ENCODE measurements around the gene RAVER2.

Gene RAVER2

DNA sequence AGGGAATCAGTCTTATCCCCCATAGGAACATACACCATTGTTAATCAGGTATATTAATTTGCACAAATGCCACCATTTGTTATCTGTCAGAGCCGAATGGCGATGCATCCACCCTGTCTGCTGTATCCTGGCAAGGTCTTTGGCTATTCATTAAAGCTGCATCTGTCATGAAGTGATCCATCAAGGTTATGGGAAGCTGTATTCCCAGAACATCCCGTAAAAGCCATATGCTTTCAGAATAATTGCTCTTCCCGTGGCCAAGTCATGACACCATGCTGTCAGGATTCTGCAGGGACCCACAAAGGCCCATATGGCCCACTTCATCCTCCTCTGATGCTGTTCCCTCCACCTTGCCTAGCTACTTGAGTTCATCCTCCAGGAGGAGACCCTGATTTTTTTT lies 103.9 kb downstream of the RAVER2 start:
- TF ChIP-seq TAF1 (IDR thresholded peaks at IDR 0.05; ENCODE audit: low read depth, low read length) (no peak), POLR2A (IDR thresholded peaks at IDR 0.05; ENCODE audit: low read depth, low read length) (no peak), PAX5 (IDR thresholded peaks at IDR 0.05; ENCODE audit: insufficient read depth, low read length, severe bottlenecking) (no peak), POLR2AphosphoS5 (IDR thresholded peaks at IDR 0.05; ENCODE audit: low read depth, low read length) (no peak), SPI1 (IDR thresholded peaks at IDR 0.05; ENCODE audit: low read depth, low read length) (no peak), POU2F2 (IDR thresholded peaks at IDR 0.05; ENCODE audit: low read depth, low read length) (no peak)
- no peak for FAIRE-seq
- DNase-seq (ENCODE audit: insufficient read length, low spot score): no peak

DNA sequence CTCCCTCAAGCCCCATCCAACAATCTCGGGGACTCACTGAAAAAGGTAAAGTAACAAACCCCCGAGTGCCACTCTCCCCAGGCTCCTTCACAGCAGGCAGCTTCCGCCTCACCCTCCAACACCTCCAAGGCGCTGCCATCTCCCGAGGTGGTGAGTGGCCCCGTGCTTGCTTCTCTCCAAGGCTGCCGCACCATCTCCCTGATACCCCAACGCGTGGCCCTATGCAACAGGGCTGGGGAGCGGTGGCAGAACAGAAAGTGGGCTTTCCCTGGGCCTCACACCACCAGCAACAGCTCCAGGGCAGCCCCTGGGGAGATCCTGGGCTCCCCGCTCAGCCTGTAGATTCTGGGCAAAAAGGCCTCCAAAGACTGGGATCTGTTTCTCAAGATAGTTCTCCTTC lies 105.1 kb downstream of the RAVER2 start:
- no peak for DNase-seq (ENCODE audit: insufficient read length, low spot score)

DNA sequence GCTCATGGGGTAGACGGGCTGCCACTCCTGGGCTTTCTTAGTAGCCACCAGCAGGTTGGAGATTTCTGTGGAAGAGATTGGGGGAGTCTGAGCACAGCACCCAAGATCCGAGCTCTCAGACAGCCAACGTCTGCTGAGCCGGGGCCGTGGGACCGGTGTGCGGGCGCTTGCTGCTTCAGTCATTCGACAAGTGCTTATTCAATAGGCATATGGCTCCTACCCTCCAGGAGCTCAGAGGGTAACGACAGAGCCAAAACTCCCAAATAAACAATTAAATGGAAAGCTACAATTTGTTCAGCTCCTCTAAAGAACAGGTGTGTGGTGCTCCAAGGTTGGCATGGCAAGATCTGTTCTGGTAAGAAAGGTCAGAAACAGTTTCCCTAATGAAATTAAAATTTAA lies 106.0 kb downstream of the RAVER2 start:
- FAIRE-seq (no peak), DNase-seq (ENCODE audit: insufficient read length, low spot score) (no peak)
- TF ChIP-seq SPI1 (IDR thresholded peaks at IDR 0.05; ENCODE audit: low read depth, low read length) (no peak), POU2F2 (IDR thresholded peaks at IDR 0.05; ENCODE audit: low read depth, low read length) (no peak), POLR2A (IDR thresholded peaks at IDR 0.05; ENCODE audit: low read depth, low read length) (no peak), TAF1 (IDR thresholded peaks at IDR 0.05; ENCODE audit: low read depth, low read length) (no peak), POLR2AphosphoS5 (IDR thresholded peaks at IDR 0.05; ENCODE audit: low read depth, low read length) (no peak), PAX5 (IDR thresholded peaks at IDR 0.05; ENCODE audit: insufficient read depth, low read length, severe bottlenecking) (no peak)

More for the DNA sequence above, 105.1 kb downstream of the RAVER2 start:
- no peak for FAIRE-seq
- no peak for TF ChIP-seq POLR2AphosphoS5 (IDR thresholded peaks at IDR 0.05; ENCODE audit: low read depth, low read length)
- TF ChIP-seq SPI1 (IDR thresholded peaks at IDR 0.05; ENCODE audit: low read depth, low read length): no peak
- TF ChIP-seq POLR2A (IDR thresholded peaks at IDR 0.05; ENCODE audit: low read depth, low read length): no peak
- no peak for TF ChIP-seq TAF1 (IDR thresholded peaks at IDR 0.05; ENCODE audit: low read depth, low read length)
- no peak for TF ChIP-seq POU2F2 (IDR thresholded peaks at IDR 0.05; ENCODE audit: low read depth, low read length)
- TF ChIP-seq PAX5 (IDR thresholded peaks at IDR 0.05; ENCODE audit: insufficient read depth, low read length, severe bottlenecking): no peak

DNA sequence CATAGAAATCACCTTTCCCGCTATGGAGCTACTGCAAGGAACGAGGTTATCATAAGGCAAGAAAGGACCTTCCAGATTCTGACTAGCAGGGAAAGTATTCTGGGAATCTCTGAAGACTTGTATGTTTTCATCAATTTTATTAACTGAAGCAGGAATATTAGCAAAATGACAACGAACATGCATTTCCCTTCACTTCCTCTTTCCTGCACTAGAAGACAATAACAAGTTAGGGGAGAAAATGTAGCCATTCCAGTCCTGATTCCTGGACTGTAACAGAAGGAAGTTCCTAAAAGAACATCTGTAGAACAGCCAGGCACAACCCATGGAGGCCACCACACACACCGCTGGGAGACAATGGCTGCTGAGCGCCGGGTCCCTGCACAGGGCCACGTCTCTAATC lies 106.8 kb downstream of the RAVER2 start:
- TF ChIP-seq POU2F2 (IDR thresholded peaks at IDR 0.05; ENCODE audit: low read depth, low read length) (no peak), POLR2A (IDR thresholded peaks at IDR 0.05; ENCODE audit: low read depth, low read length) (no peak), SPI1 (IDR thresholded peaks at IDR 0.05; ENCODE audit: low read depth, low read length) (peak; percentile 63), POLR2AphosphoS5 (IDR thresholded peaks at IDR 0.05; ENCODE audit: low read depth, low read length) (no peak), TAF1 (IDR thresholded peaks at IDR 0.05; ENCODE audit: low read depth, low read length) (no peak), PAX5 (IDR thresholded peaks at IDR 0.05; ENCODE audit: insufficient read depth, low read length, severe bottlenecking) (no peak)
- no peak for FAIRE-seq
- no peak for DNase-seq (ENCODE audit: insufficient read length, low spot score)

DNA sequence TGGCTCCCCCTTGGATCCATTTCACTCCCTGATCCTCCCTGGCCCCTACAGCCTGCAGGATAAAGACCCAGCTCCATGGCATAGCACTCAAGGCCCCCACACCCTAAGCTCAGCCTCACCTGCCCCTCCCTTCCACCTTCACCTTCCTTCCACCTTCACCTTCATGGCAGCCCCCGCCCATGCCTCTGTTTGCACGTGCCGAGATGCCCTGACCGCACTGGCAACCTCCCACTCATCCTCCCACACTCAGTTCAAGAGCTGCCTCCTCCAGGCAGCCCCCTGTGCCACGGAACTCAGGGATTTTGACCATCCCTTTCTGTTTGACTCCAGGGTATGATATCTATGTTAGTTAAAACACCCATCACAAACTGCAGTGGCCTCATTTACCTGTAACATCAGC lies 109.8 kb downstream of the RAVER2 start:
- no peak for FAIRE-seq
- no peak for TF ChIP-seq POLR2A (IDR thresholded peaks at IDR 0.05; ENCODE audit: low read depth, low read length)
- TF ChIP-seq POU2F2 (IDR thresholded peaks at IDR 0.05; ENCODE audit: low read depth, low read length): no peak
- no peak for DNase-seq (ENCODE audit: insufficient read length, low spot score)

DNA sequence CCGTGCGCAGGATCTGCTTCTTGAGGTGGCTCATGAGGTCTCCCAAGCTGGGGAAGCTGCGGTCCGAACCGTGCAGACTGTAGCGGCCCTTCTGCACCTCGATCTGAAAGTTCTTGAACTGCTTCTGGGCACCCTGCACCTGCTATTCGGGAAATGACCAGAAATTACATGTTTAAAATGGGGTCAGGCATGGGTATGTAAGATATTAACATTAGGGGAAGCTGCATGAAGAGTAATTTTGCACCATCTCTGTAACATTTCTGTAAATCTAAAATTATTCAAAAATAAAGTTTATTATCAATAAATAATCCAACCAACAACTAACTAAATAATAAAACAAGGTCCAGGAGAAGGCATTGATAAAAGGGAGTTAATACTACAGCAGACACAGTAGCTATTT lies 110.7 kb downstream of the RAVER2 start:
- peak; percentile 13 for FAIRE-seq
- DNase-seq (ENCODE audit: insufficient read length, low spot score): no peak
- TF ChIP-seq TAF1 (IDR thresholded peaks at IDR 0.05; ENCODE audit: low read depth, low read length) (no peak), SPI1 (IDR thresholded peaks at IDR 0.05; ENCODE audit: low read depth, low read length) (no peak), POU2F2 (IDR thresholded peaks at IDR 0.05; ENCODE audit: low read depth, low read length) (no peak), POLR2AphosphoS5 (IDR thresholded peaks at IDR 0.05; ENCODE audit: low read depth, low read length) (no peak), POLR2A (IDR thresholded peaks at IDR 0.05; ENCODE audit: low read depth, low read length) (no peak), PAX5 (IDR thresholded peaks at IDR 0.05; ENCODE audit: insufficient read depth, low read length, severe bottlenecking) (no peak)

DNA sequence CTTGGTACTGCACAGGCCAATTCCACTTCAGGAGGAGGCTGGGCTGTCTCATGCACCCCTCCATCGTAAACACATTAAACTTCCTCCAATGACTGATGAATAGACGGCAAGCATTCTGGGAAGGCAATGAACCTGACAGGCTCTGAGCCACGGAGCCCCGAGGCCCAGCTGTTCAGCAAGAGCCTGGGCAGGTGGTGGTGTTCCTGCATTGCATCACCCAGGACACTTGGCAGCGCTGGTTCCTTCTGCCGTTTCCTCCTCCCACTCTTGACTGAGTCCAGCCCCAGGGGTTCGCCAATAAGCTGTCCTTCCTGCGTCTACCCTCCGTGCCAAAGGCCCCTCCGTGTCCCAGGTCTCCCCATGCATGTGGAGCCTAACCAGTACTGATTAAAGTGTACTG lies 111.7 kb downstream of the RAVER2 start:
- TF ChIP-seq PAX5 (IDR thresholded peaks at IDR 0.05; ENCODE audit: insufficient read depth, low read length, severe bottlenecking): no peak
- no peak for TF ChIP-seq POU2F2 (IDR thresholded peaks at IDR 0.05; ENCODE audit: low read depth, low read length)
- no peak for TF ChIP-seq POLR2AphosphoS5 (IDR thresholded peaks at IDR 0.05; ENCODE audit: low read depth, low read length)
- no peak for TF ChIP-seq TAF1 (IDR thresholded peaks at IDR 0.05; ENCODE audit: low read depth, low read length)
- TF ChIP-seq SPI1 (IDR thresholded peaks at IDR 0.05; ENCODE audit: low read depth, low read length): no peak
- DNase-seq (ENCODE audit: insufficient read length, low spot score): no peak
- FAIRE-seq: no peak

DNA sequence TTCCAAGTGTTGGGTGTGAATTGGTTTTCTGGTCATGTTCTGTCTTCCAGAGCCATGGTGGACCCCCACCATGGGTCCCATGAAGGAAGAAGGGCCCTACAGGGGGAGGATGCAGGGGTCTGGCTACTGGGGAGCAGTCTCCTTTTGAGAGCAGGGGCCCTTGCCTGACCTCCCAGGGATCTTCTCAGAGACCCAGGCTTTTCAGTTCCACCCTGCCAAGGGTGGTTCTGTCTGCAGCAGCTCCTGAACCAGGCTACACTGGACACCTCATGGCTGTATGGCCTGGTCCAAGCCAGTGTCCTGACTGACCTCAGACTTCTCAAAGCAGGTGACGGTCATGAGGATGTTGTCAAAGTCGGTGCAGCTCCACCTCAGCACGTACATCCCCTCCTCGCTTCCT lies 112.5 kb downstream of the RAVER2 start:
- TF ChIP-seq PAX5 (IDR thresholded peaks at IDR 0.05; ENCODE audit: insufficient read depth, low read length, severe bottlenecking) (no peak), POLR2A (IDR thresholded peaks at IDR 0.05; ENCODE audit: low read depth, low read length) (no peak), SPI1 (IDR thresholded peaks at IDR 0.05; ENCODE audit: low read depth, low read length) (no peak), TAF1 (IDR thresholded peaks at IDR 0.05; ENCODE audit: low read depth, low read length) (no peak), POLR2AphosphoS5 (IDR thresholded peaks at IDR 0.05; ENCODE audit: low read depth, low read length) (no peak), POU2F2 (IDR thresholded peaks at IDR 0.05; ENCODE audit: low read depth, low read length) (no peak)
- FAIRE-seq (no peak), DNase-seq (ENCODE audit: insufficient read length, low spot score) (no peak)

DNA sequence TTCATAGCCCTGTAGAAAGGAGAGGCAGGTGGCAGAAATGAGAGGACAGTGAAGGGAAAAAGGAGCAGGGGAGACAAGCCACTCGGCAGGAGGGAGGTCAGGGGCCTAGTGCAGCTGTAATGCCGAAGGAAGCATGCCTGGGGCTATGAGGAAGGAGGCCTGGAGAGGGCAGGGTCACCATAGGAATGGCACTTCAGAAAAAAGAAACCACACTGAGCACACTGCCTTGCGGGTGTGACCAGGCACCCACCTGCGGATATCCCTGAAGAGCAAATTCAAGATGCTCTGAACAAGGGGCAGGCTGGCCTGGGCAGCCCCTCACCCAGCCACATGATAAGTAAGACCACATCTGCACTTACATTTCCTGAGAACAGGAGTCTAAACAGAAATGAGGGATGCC lies 116.7 kb downstream of the RAVER2 start:
- no peak for FAIRE-seq
- TF ChIP-seq PAX5 (IDR thresholded peaks at IDR 0.05; ENCODE audit: insufficient read depth, low read length, severe bottlenecking) (no peak), POU2F2 (IDR thresholded peaks at IDR 0.05; ENCODE audit: low read depth, low read length) (no peak), TAF1 (IDR thresholded peaks at IDR 0.05; ENCODE audit: low read depth, low read length) (no peak), POLR2AphosphoS5 (IDR thresholded peaks at IDR 0.05; ENCODE audit: low read depth, low read length) (no peak), SPI1 (IDR thresholded peaks at IDR 0.05; ENCODE audit: low read depth, low read length) (no peak), POLR2A (IDR thresholded peaks at IDR 0.05; ENCODE audit: low read depth, low read length) (no peak)
- no peak for DNase-seq (ENCODE audit: insufficient read length, low spot score)

Measured in GM12891 (cell line).